ENCODE measurements around the gene FYB1. TPM values are rescaled to one million over a fixed set of nuclear protein-coding genes. Genes with fewer than 3 reads are reported as not detected.

Gene FYB1
- total and polyA plus RNA-seq, 5 donors from 2014 or later, result 197 to 639 (median 227) TPM

- Mint-ChIP-seq H3K27me3 (no peaks in the 10 kb centered on the region), H3K4me3 (peak overlapping the region; percentile 94 to 99 (median 96)), H3K4me1 (peaks cover 18 to 52% (median 44%) of the 10 kb centered on the region in 4 donors), H3K27ac (peak overlapping the region; percentile 92 to 98 (median 93)), H3K36me3 (peaks cover 24% of the 10 kb centered on the region), H3K9me3 (no peaks in the 10 kb centered on the region)
- no peak for DNase-seq
- peaks cover 60% of the 10 kb centered on the region for H3K4me1 ChIP-seq (ENCODE audit: control insufficient read depth, insufficient read depth, low read length, poor library complexity, severe bottlenecking)
- no peaks in the 10 kb centered on the region for H3K36me3 ChIP-seq (ENCODE audit: control insufficient read depth, insufficient read depth, low read length)
- H3K27ac ChIP-seq (ENCODE audit: insufficient read depth, low read length, poor library complexity, severe bottlenecking), result peak overlapping the region; percentile 84
- H3K4me3 ChIP-seq (ENCODE audit: low read depth, low read length), result peak overlapping the region; percentile 100
- no peaks in the 10 kb centered on the region for H3K9me3 ChIP-seq (ENCODE audit: control insufficient read depth in 2 of 2, low read length in 2 of 2)
- no peak for ATAC-seq (ENCODE audit: low read depth in 2 of 2)
- no peaks in the 10 kb centered on the region for H3K27me3 ChIP-seq (ENCODE audit: control insufficient read depth, insufficient read depth, low read length)
Measured at GRCh38 chr5:39203275-39203922, 16.0 kb downstream of the FYB1 start.

DNA sequence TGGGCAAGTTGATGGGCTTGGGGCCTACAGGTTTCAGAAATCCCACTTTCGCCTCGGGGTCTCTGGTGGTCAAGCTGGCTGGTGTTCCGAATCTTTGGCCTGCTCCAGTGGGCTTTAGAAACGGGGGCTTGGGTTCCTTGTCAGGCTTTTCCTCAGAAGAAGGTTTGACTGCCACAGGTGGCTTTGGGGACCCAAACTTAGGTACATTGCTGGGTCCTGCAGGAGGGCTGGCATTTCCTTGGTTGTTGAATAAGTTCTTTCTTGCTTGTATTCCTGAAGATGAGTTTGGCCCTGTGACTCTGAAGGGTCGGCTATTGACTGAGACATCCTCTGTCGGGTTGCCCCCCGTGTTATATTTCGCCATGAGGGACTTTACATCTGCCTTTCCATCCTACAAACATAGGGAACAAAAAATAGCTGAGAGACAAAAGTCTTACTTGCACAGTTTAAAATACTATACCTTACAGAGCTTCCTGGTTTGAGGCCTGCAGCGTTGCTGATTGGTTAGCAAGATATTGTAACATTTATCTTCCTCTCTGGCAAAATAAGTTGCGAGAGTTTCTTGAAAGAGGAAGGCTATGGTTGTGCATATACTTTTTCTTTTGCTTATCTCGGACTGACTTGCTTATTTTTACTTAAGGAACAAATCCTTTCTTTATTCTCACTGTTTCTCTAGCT, 16.6 kb downstream of the FYB1 start:
- Mint-ChIP-seq H3K4me1 (peaks cover 12 to 46% (median 38%) of the 10 kb centered on the region in 4 donors), H3K36me3 (peaks cover 24% of the 10 kb centered on the region), H3K9me3 (no peaks in the 10 kb centered on the region), H3K27me3 (no peaks in the 10 kb centered on the region), H3K4me3 (peak overlapping the region; percentile 94 to 99 (median 96)), H3K27ac (peak overlapping the region; percentile 92 to 98 (median 93))
- no peaks in the 10 kb centered on the region for H3K36me3 ChIP-seq (ENCODE audit: control insufficient read depth, insufficient read depth, low read length)
- ATAC-seq (ENCODE audit: low read depth in 2 of 2) (peak; percentile 59 to 63), DNase-seq (peak; percentile 43 to 83 (median 73))
- H3K27ac ChIP-seq (ENCODE audit: insufficient read depth, low read length, poor library complexity, severe bottlenecking), result peak overlapping the region; percentile 84
- peak overlapping the region; percentile 100 for H3K4me3 ChIP-seq (ENCODE audit: low read depth, low read length)
- H3K9me3 ChIP-seq (ENCODE audit: control insufficient read depth in 2 of 2, low read length in 2 of 2), result no peaks in the 10 kb centered on the region
- no peaks in the 10 kb centered on the region for H3K27me3 ChIP-seq (ENCODE audit: control insufficient read depth, insufficient read depth, low read length)
- peaks cover 53% of the 10 kb centered on the region for H3K4me1 ChIP-seq (ENCODE audit: control insufficient read depth, insufficient read depth, low read length, poor library complexity, severe bottlenecking)

DNA sequence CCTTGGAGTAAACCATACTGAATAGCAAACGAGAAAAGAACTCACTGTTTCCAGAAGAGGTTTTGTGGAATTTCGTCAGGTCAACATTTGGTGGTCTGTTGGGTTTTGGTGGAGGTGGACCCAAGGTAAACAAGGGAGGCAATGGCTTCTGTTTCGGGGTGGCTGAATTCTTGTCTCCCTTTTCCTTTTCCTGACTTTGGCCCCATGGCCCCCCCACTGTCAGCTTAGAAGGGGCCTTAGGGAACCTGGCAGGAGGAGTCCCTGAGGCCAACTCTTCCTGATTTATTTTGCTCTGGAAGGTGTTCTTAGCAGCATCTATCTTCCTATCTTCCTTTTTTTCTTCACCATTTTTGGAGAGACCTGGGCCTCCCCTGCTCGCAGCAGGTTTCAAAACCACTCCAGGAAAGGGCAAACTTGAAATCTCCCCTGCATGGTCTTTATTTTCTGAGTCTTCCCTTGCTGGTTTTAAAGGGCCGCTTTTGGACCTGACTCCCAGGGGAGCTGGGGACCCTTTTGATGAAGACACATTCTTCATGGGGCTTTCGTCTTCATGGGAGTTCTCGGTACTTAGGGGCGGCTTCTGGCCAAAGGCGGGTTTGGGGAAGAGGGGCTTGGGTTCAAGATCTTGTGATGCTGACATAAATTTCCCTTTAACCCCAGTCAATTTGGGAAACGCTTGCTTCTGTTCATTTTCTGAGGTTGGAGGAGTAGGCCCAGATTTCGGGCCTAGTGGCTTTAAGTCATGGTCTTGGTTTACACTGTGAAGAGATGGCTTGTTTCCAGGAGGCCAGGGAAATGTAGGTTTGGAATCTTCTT, 17.4 kb downstream of the FYB1 start:
- Mint-ChIP-seq H3K27ac (peak overlapping the region; percentile 92 to 98 (median 93)), H3K4me1 (peaks cover 10 to 43% (median 34%) of the 10 kb centered on the region in 4 donors), H3K36me3 (peaks cover 28% of the 10 kb centered on the region), H3K27me3 (no peaks in the 10 kb centered on the region), H3K4me3 (peak overlapping the region; percentile 94 to 99 (median 96)), H3K9me3 (no peaks in the 10 kb centered on the region)
- DNase-seq, result peak in 1 of 3 donors; percentile 54
- Histone ChIP-seq H3K27ac (ENCODE audit: insufficient read depth, low read length, poor library complexity, severe bottlenecking) (peak overlapping the region; percentile 84), H3K4me3 (ENCODE audit: low read depth, low read length) (peak overlapping the region; percentile 100), H3K27me3 (ENCODE audit: control insufficient read depth, insufficient read depth, low read length) (no peaks in the 10 kb centered on the region), H3K9me3 (ENCODE audit: control insufficient read depth in 2 of 2, low read length in 2 of 2) (no peaks in the 10 kb centered on the region), H3K4me1 (ENCODE audit: control insufficient read depth, insufficient read depth, low read length, poor library complexity, severe bottlenecking) (peaks cover 52% of the 10 kb centered on the region), H3K36me3 (ENCODE audit: control insufficient read depth, insufficient read depth, low read length) (no peaks in the 10 kb centered on the region)
- no peak for ATAC-seq (ENCODE audit: low read depth in 2 of 2)

GRCh38 chr5:39201160-39201780, 18.1 kb downstream of the FYB1 start:
- Histone ChIP-seq H3K27me3 (ENCODE audit: control insufficient read depth, insufficient read depth, low read length) (no peaks in the 10 kb centered on the region), H3K9me3 (ENCODE audit: control insufficient read depth in 2 of 2, low read length in 2 of 2) (no peaks in the 10 kb centered on the region), H3K4me1 (ENCODE audit: control insufficient read depth, insufficient read depth, low read length, poor library complexity, severe bottlenecking) (peaks cover 52% of the 10 kb centered on the region), H3K4me3 (ENCODE audit: low read depth, low read length) (peak overlapping the region; percentile 100), H3K27ac (ENCODE audit: insufficient read depth, low read length, poor library complexity, severe bottlenecking) (peak overlapping the region; percentile 84), H3K36me3 (ENCODE audit: control insufficient read depth, insufficient read depth, low read length) (peaks cover 5% of the 10 kb centered on the region)
- H3K4me3 Mint-ChIP-seq, result peak overlapping the region; percentile 94 to 99 (median 96)
- peak overlapping the region; percentile 92 to 98 (median 93) for H3K27ac Mint-ChIP-seq
- peak in 1 of 2 donors; percentile 4 for ATAC-seq (ENCODE audit: low read depth in 2 of 2)
- H3K27me3 Mint-ChIP-seq, result no peaks in the 10 kb centered on the region
- no peaks in the 10 kb centered on the region for H3K9me3 Mint-ChIP-seq
- peaks cover 10 to 43% (median 34%) of the 10 kb centered on the region in 4 donors for H3K4me1 Mint-ChIP-seq
- DNase-seq, result peak in 1 of 3 donors; percentile 49
- peaks cover 36% of the 10 kb centered on the region for H3K36me3 Mint-ChIP-seq

DNA sequence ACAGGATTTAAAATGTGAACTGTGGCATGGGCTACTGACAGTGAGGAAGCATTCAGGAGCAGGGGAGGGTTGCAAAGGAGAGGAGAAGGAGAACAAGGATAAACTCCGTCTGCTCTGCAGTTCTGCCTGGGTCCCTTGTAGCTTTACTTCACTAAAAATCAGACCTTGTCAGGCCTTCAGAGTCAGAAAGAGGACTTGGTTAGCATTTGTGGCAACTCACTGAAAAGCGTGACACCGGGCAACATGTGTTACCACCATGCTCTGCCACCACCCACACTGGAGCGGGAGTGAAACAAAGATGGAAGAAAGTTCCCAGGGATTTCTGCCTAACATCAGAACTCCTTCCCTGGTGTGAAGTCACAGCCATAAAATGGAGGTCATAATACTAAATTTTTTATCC, 19.3 kb downstream of the FYB1 start:
- peak overlapping the region; percentile 84 for H3K27ac ChIP-seq (ENCODE audit: insufficient read depth, low read length, poor library complexity, severe bottlenecking)
- no peaks in the 10 kb centered on the region for H3K27me3 Mint-ChIP-seq
- ATAC-seq (ENCODE audit: low read depth in 2 of 2) (peak in 1 of 2 donors; percentile 9), DNase-seq (peak in 1 of 3 donors; percentile 53)
- H3K4me1 ChIP-seq (ENCODE audit: control insufficient read depth, insufficient read depth, low read length, poor library complexity, severe bottlenecking), result peaks cover 52% of the 10 kb centered on the region
- H3K27ac Mint-ChIP-seq, result peak overlapping the region; percentile 92 to 98 (median 93)
- H3K9me3 ChIP-seq (ENCODE audit: control insufficient read depth in 2 of 2, low read length in 2 of 2), result no peaks in the 10 kb centered on the region
- H3K27me3 ChIP-seq (ENCODE audit: control insufficient read depth, insufficient read depth, low read length), result no peaks in the 10 kb centered on the region
- peak overlapping the region; percentile 94 to 99 (median 96) for H3K4me3 Mint-ChIP-seq
- peaks cover 41% of the 10 kb centered on the region for H3K36me3 Mint-ChIP-seq
- H3K4me1 Mint-ChIP-seq, result peaks cover 18 to 43% (median 32%) of the 10 kb centered on the region in 4 donors
- no peaks in the 10 kb centered on the region for H3K9me3 Mint-ChIP-seq
- H3K4me3 ChIP-seq (ENCODE audit: low read depth, low read length), result peak overlapping the region; percentile 100
- H3K36me3 ChIP-seq (ENCODE audit: control insufficient read depth, insufficient read depth, low read length), result peaks cover 10% of the 10 kb centered on the region

DNA sequence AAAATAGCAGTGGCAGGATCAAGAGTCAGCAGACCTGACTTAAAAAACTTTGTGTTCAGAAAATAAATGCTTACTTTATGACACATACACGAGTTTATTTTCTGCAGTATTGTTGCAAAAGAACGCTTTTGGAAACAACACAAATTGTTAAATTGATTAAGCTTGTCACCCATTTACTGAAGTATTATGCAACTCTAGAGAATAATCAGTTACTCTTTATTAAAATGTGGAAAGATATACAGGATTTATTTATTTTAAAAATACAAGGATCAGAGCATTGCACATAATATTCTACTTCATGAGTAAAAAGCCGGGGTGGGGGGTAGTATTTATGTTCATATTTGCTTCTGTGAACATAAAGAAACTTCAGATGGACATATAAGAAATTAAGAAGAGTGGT, 20.0 kb downstream of the FYB1 start:
- no peaks in the 10 kb centered on the region for H3K9me3 Mint-ChIP-seq
- ATAC-seq (ENCODE audit: low read depth in 2 of 2), result no peak
- H3K4me3 ChIP-seq (ENCODE audit: low read depth, low read length), result peak overlapping the region; percentile 100
- H3K27me3 ChIP-seq (ENCODE audit: control insufficient read depth, insufficient read depth, low read length), result no peaks in the 10 kb centered on the region
- H3K36me3 ChIP-seq (ENCODE audit: control insufficient read depth, insufficient read depth, low read length), result peaks cover 17% of the 10 kb centered on the region
- no peaks in the 10 kb centered on the region for H3K27me3 Mint-ChIP-seq
- peak overlapping the region; percentile 92 to 98 (median 93) for H3K27ac Mint-ChIP-seq
- peaks cover 48% of the 10 kb centered on the region for H3K36me3 Mint-ChIP-seq
- peaks cover 52% of the 10 kb centered on the region for H3K4me1 ChIP-seq (ENCODE audit: control insufficient read depth, insufficient read depth, low read length, poor library complexity, severe bottlenecking)
- DNase-seq, result no peak
- H3K4me3 Mint-ChIP-seq, result peak overlapping the region; percentile 94 to 99 (median 96)
- H3K27ac ChIP-seq (ENCODE audit: insufficient read depth, low read length, poor library complexity, severe bottlenecking), result peak overlapping the region; percentile 84
- H3K9me3 ChIP-seq (ENCODE audit: control insufficient read depth in 2 of 2, low read length in 2 of 2), result no peaks in the 10 kb centered on the region
- peaks cover 25 to 43% (median 34%) of the 10 kb centered on the region in 4 donors for H3K4me1 Mint-ChIP-seq

- H3K27ac Mint-ChIP-seq, result peak overlapping the region; percentile 63 to 94 (median 77)
- Histone ChIP-seq H3K27ac (ENCODE audit: insufficient read depth, low read length, poor library complexity, severe bottlenecking) (peak overlapping the region; percentile 84), H3K27me3 (ENCODE audit: control insufficient read depth, insufficient read depth, low read length) (no peaks in the 10 kb centered on the region), H3K4me3 (ENCODE audit: low read depth, low read length) (peak overlapping the region; percentile 100), H3K4me1 (ENCODE audit: control insufficient read depth, insufficient read depth, low read length, poor library complexity, severe bottlenecking) (peaks cover 53% of the 10 kb centered on the region), H3K9me3 (ENCODE audit: control insufficient read depth in 2 of 2, low read length in 2 of 2) (no peaks in the 10 kb centered on the region), H3K36me3 (ENCODE audit: control insufficient read depth, insufficient read depth, low read length) (peaks cover 18% of the 10 kb centered on the region)
- H3K27me3 Mint-ChIP-seq, result no peaks in the 10 kb centered on the region
- H3K9me3 Mint-ChIP-seq, result no peaks in the 10 kb centered on the region
- ATAC-seq (ENCODE audit: low read depth in 2 of 2), result peak; percentile 57 to 58
- H3K36me3 Mint-ChIP-seq, result peaks cover 59% of the 10 kb centered on the region
- peak in 1 of 3 donors; percentile 49 for DNase-seq
- peaks cover 30 to 45% (median 37%) of the 10 kb centered on the region in 4 donors for H3K4me1 Mint-ChIP-seq
- H3K4me3 Mint-ChIP-seq, result peak overlapping the region; percentile 91 to 96 (median 94)
Measured at GRCh38 chr5:39198127-39198526, 21.2 kb downstream of the FYB1 start.

Data from CD4-positive, CD25-positive, alpha-beta regulatory T cell (primary cell).